Measurements from ENCODE around the gene GALNT9. TPM values are rescaled to one million over a fixed set of nuclear protein-coding genes. Genes with fewer than 3 reads are reported as not detected.

GALNT9 gene
- total RNA-seq, 2 donors from 2014 or later, result 0.34 TPM; not detected in 1

DNA sequence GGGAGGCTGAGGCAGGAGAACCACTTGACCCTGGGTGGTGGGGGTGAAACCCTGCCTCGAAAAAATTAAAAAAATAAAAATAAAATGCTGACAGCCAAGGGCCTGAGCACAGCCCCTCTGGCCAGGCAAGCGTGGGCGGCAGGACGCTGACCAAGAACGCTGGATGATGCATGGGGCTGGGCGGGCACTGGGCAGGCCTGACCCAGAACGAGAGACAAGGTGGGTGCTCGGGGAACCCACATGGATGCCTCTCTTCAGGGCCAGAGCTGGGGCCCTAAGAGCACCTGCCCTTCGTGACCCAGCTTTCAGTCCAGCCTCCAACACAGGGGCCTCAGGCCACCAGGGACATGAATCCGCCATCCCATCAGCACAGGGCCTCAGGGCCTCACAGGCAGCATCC lies 11.3 kb downstream of the GALNT9 start:
- H3K9me3 Mint-ChIP-seq, result peaks cover 4% of the 10 kb centered on the region
- no peak for ATAC-seq (replicated peaks)
- no peaks in the 10 kb centered on the region for H3K4me1 Mint-ChIP-seq
- no peak overlapping the region for H3K4me3 Mint-ChIP-seq
- peaks cover 13% of the 10 kb centered on the region for H3K27me3 Mint-ChIP-seq
- H3K36me3 Mint-ChIP-seq (ENCODE audit: low read depth), result no peaks in the 10 kb centered on the region
- no peak overlapping the region for H3K27ac Mint-ChIP-seq

DNA sequence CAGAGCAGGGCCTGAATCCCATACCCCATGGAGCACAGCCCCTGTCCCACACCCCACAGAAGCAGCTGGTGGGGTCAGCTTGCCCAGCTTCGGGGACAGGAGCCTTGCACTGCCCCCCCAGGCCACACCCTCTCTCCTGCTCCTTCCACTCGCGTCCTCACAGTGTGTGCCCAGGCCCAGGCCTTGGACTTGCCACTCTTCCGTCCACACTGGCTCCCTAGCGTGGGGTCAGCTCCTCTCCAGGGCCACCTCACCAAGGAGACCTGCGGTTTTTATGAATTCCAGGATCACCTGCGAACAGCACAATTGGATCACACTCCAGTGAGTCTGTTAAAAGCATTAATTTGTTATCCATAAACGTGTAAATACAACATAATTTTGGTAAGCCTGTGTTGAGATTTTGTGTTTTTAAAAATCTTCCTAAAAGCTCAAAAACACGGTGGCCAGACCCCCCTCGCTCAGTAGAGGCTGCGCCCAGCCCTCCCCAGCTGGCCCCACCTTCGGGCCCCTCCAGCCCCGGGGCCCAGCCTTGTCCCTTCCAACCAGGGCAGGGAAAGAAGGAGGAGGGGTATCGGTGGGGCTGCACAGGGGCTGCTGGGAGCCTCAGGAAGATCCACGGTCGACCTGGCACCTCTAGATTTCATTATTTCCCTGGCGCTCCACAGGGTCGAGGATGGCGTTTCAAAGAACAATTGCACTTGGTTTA lies 12.0 kb downstream of the GALNT9 start:
- peaks cover 13% of the 10 kb centered on the region for H3K27me3 Mint-ChIP-seq
- H3K27ac Mint-ChIP-seq, result no peak overlapping the region
- H3K4me3 Mint-ChIP-seq, result no peak overlapping the region
- ATAC-seq (replicated peaks), result no peak
- H3K36me3 Mint-ChIP-seq (ENCODE audit: low read depth), result no peaks in the 10 kb centered on the region
- no peaks in the 10 kb centered on the region for H3K4me1 Mint-ChIP-seq
- H3K9me3 Mint-ChIP-seq, result peaks cover 4% of the 10 kb centered on the region

DNA sequence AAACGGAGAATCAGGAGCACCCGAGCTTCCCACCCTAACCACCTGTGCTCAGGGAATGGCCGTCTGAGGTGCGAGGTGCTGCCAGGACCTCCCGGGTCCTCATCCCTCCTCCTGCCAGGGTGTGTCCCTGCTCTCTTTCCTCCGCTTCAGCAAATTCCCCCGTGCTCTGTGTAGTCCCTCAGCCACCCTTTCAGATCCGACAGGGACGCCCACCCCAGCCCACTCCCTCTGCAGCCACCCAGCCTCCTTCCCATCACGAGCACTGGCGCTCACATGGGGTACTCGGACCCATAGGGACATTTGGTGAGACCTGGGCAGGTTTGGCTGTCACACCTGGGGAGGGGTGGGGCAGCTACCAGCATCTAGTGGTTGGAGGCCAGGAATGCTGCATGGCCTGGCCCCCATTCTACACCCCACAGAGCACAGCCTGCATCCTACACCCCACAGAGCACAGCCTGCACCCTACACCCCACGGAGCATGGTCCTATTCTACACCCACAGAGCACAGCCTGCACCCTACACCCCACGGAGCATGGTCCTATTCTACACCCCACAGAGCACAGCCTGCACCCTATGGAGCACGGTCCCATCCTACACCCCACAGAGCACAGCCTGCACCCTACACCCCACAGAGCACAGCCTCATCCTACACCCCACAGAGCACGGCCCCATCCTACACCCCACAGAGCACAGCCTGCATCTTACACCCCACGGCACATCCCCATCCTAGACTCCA lies 12.7 kb downstream of the GALNT9 start:
- H3K9me3 Mint-ChIP-seq, result peaks cover 9% of the 10 kb centered on the region
- H3K27me3 Mint-ChIP-seq, result peaks cover 13% of the 10 kb centered on the region
- no peaks in the 10 kb centered on the region for H3K36me3 Mint-ChIP-seq (ENCODE audit: low read depth)
- H3K4me1 Mint-ChIP-seq, result no peaks in the 10 kb centered on the region
- no peak for ATAC-seq (replicated peaks)
- no peak overlapping the region for H3K27ac Mint-ChIP-seq
- no peak overlapping the region for H3K4me3 Mint-ChIP-seq

DNA sequence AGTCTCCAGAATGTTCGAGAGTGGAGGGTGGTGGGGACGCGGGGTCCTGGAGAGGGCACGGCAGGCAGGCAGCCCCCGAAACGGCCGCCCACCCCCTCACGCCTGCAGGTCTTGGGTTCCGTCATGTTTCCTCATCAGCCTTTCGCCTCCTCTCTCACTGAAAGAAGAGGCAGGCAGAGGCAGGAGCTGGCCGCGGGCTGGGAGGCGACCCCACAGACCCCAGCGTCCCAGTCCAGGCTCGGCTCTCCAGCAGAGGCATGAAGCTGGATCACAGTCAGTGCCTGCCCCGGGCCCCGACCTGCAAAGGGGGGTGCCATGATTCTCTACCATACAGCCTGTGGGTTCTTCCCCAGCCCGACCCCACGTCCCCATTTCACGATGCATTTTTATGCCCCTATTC lies 13.4 kb downstream of the GALNT9 start:
- Mint-ChIP-seq H3K4me3 (no peak overlapping the region), H3K9me3 (peaks cover 16% of the 10 kb centered on the region), H3K27me3 (peaks cover 13% of the 10 kb centered on the region), H3K27ac (no peak overlapping the region), H3K4me1 (no peaks in the 10 kb centered on the region), H3K36me3 (ENCODE audit: low read depth) (no peaks in the 10 kb centered on the region)
- ATAC-seq (replicated peaks), result no peak

DNA sequence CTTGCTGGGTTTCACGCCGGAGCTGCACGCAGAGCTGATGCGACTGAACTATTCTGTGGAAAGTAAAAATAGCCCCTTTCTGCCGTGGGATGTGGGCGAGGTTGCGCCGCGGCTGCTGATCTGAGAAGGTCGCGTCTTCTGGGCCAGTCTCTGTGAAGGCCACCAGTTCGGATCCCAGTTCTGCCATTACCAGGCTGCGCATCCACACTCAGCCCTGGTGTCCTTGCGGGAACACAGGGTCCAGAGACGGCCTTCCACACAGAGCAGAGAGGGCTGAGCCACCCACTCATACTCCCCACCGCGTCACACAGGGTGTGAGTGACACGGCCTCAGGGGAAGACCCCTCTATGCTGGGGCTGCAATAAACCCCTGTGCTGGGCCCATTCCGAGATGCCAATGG lies 13.9 kb downstream of the GALNT9 start:
- H3K9me3 Mint-ChIP-seq, result peaks cover 19% of the 10 kb centered on the region
- H3K27me3 Mint-ChIP-seq, result peaks cover 13% of the 10 kb centered on the region

DNA sequence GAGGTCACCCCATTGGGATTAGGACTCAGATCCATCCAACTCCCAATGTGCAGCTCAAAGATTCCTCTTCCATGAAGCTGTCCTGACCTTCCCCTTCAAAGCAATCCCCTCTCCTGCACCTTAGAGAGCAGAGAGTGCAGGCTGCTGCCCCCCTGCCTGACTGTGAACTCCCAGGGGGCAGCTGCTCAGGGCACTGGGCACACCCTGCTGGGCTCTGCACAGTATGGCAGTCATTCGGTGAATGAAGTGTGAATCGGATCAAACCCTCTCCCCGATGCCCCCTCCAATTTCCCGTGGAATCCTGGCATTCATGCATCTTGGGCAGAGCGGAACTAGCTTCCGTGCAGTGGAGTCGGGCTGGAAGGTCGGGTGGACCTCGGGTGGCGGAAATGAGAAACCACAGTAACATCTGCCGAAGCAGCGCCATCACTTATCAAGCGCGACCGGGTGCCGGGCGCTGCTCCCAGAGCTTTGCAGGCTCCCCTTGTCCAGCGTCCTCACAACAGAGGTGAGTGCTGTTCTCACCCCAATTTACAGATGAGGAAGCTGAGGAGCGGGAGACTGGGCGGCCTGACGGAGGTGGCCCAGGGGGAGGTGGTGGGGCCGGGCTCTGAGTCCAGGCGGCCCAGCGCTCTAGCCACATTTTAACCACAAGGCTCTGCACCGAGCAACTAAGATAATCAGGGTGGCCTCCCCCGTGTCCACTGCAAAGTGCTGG lies 14.7 kb downstream of the GALNT9 start:
- no peaks in the 10 kb centered on the region for H3K4me1 Mint-ChIP-seq
- peaks cover 19% of the 10 kb centered on the region for H3K9me3 Mint-ChIP-seq
- ATAC-seq (replicated peaks), result no peak
- no peak overlapping the region for H3K4me3 Mint-ChIP-seq
- no peak overlapping the region for H3K27ac Mint-ChIP-seq
- H3K27me3 Mint-ChIP-seq, result peaks cover 13% of the 10 kb centered on the region
- H3K36me3 Mint-ChIP-seq (ENCODE audit: low read depth), result no peaks in the 10 kb centered on the region

More for the DNA sequence above, 13.9 kb downstream of the GALNT9 start:
- Mint-ChIP-seq H3K4me1 (no peaks in the 10 kb centered on the region), H3K27ac (no peak overlapping the region), H3K36me3 (ENCODE audit: low read depth) (no peaks in the 10 kb centered on the region), H3K4me3 (no peak overlapping the region)
- no peak for ATAC-seq (replicated peaks)

DNA sequence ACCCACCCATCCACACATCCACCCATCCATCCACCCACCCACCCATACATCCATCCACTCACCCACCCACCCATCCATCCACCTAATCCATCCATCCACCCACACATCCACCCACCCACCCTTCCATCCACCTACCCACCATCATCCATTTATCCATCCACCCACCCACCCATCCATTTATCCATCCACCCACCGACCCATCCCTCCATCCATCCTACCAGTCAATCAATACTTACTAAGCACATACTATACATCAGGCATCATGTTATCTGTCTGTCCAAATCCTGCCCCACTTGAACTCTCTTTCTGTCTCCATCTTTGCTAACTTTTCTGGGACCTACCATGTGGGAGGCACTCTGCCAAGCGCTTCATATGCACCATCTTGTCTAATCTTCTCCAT lies 15.4 kb downstream of the GALNT9 start:
- no peaks in the 10 kb centered on the region for H3K4me1 Mint-ChIP-seq
- peaks cover 13% of the 10 kb centered on the region for H3K27me3 Mint-ChIP-seq
- no peak overlapping the region for H3K4me3 Mint-ChIP-seq
- no peak overlapping the region for H3K27ac Mint-ChIP-seq
- H3K36me3 Mint-ChIP-seq (ENCODE audit: low read depth), result no peaks in the 10 kb centered on the region
- H3K9me3 Mint-ChIP-seq, result peaks cover 19% of the 10 kb centered on the region
- ATAC-seq (replicated peaks), result no peak

DNA sequence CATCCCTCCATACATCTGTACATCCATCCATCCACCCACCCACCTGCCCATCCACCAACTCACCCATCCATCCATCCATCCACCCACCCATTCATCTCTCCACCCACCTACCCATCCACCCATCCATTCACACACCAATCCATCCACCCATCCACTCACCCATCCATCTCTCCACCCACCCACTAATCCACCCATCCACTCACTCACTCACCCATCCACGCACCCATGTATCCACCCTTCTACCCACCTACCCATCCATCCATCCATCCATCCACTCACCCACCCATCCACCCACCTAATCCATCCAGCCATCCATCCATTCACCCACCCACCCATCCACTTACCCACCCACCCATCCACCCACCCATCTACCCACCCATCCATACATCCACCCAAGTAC lies 16.2 kb downstream of the GALNT9 start:
- ATAC-seq (replicated peaks), result no peak
- Mint-ChIP-seq H3K4me1 (no peaks in the 10 kb centered on the region), H3K27ac (no peak overlapping the region), H3K4me3 (no peak overlapping the region), H3K27me3 (peaks cover 13% of the 10 kb centered on the region), H3K9me3 (peaks cover 19% of the 10 kb centered on the region), H3K36me3 (ENCODE audit: low read depth) (no peaks in the 10 kb centered on the region)

DNA sequence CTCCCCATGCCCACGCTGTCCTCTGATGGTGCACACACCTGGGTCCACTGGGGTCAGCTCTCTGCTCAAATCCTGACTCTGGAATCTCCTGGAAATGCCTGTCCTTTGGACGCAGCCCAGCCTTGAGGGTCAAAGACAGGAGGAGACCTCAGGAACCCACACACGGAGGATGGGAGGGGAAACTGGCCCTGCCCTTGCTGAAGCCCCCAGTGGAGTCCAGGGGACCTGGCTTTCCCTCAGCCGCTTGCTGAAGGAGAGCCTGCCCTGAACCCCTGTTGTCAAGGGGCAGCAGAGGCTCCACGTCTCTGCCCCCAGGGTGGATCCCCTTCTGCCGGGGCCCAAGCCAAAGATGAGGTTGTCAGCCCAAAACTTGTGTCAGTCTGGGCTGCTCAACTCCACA lies 16.9 kb downstream of the GALNT9 start:
- Mint-ChIP-seq H3K27ac (no peak overlapping the region), H3K27me3 (peaks cover 16% of the 10 kb centered on the region), H3K9me3 (peaks cover 19% of the 10 kb centered on the region), H3K4me1 (no peaks in the 10 kb centered on the region), H3K4me3 (no peak overlapping the region), H3K36me3 (ENCODE audit: low read depth) (no peaks in the 10 kb centered on the region)
- no peak for ATAC-seq (replicated peaks)

DNA sequence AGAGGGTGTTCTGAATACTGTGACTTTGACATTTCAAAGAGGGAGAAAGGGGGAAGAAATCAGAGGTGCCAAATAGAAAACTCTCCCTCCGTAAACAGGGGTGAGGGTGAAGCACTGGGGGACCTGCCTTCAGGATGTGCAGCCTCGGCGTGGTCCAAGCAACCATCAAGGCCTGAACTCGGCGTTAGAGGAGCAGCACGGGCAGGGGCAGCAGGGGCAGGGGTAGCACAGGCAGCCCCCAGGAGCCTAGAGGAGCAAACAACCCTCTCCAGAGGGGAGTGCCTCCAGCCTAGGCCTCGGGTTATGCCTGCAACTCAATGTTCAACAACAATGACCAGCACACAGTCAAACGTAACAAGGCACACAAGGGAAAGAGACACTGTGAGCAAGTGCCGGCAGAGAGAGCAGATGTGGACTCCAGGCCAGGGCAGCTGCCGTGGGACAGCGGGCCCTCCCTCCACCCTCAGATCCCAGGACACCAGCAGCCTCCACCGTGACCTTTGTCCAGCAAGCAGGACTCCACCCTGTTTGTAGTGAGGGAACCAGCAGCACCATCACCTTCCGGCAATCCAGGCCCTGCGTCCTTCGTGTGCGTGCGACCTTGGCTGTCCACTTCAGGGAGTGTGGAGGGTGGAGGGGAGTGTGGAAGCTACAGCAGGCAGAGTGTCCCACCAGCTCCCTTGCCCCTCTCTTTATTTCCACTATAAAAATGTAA lies 18.0 kb downstream of the GALNT9 start:
- Mint-ChIP-seq H3K4me1 (no peaks in the 10 kb centered on the region), H3K36me3 (ENCODE audit: low read depth) (no peaks in the 10 kb centered on the region), H3K27me3 (peaks cover 6% of the 10 kb centered on the region), H3K27ac (no peak overlapping the region), H3K4me3 (no peak overlapping the region), H3K9me3 (peaks cover 19% of the 10 kb centered on the region)
- no peak for ATAC-seq (replicated peaks)

DNA sequence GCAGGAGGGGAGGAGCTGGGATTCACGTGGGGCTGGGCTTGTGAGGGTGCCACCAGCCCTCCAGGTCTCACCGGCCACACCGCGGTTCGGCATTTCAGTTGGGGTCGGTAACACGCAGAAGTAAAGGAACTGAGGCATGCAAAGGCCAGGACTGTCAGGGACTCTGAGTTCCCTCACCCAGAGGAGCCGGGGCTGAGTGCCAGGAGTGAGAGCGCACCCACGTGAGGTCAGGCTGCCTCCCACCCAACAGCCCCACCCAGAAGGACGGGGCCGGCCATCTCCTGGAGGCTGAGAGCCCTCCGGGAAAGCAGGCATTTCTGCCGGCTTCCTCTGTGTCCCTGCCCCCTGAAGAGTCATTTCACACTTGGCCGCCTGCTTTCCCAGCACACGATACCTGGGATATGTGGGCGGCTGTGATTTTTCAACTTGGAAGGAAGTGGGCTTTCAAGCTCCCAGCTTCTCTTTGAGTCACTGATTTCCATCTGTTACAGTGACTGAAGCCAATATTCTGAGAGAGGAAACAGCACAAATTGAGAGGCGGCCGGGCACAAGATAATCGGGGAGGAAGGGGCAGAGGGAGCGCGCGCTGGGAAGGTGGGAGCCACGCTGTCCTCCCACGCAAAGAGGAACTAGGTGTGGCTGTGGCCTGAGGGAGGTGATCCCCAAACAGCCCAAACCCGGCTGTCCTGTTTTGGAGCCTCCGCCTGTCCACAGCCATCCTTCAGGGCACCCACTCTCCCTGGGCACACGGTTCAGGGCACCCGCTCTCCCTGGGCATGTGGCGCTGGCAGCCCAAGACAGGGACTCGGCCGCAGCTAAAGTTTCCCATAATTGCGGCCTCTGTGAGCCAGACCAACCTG lies 19.0 kb downstream of the GALNT9 start:
- H3K4me3 Mint-ChIP-seq, result no peak overlapping the region
- ATAC-seq (replicated peaks), result no peak
- H3K9me3 Mint-ChIP-seq, result peaks cover 19% of the 10 kb centered on the region
- no peaks in the 10 kb centered on the region for H3K36me3 Mint-ChIP-seq (ENCODE audit: low read depth)
- no peak overlapping the region for H3K27ac Mint-ChIP-seq
- H3K4me1 Mint-ChIP-seq, result no peaks in the 10 kb centered on the region
- peaks cover 6% of the 10 kb centered on the region for H3K27me3 Mint-ChIP-seq

DNA sequence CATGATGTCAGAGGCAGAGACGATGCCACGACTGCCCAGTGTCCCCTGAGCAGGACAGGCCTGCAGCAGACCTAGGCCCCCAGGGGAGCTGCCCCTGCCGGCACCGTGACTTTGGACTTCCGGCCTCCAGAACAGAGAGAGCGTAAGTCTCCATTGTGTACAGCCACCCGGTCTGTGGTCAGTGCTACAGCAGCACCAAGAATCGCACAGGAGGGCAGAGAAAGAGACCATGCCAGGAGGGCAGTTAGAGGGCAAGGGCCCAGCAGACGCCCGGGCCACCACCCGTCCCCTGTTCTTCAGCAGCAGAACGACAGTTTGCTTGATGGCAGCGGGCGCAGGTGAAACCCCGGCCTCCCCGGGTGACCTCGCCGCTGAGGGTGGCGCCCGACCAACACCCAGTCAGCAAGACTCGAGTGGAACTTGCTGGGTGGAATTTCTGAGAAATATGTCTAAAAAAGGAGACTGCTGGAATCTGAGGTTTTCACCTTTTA lies 19.7 kb downstream of the GALNT9 start:
- Mint-ChIP-seq H3K9me3 (peaks cover 19% of the 10 kb centered on the region), H3K4me3 (no peak overlapping the region), H3K27me3 (peaks cover 6% of the 10 kb centered on the region), H3K27ac (no peak overlapping the region), H3K36me3 (ENCODE audit: low read depth) (no peaks in the 10 kb centered on the region), H3K4me1 (no peaks in the 10 kb centered on the region)
- ATAC-seq (replicated peaks), result no peak

DNA sequence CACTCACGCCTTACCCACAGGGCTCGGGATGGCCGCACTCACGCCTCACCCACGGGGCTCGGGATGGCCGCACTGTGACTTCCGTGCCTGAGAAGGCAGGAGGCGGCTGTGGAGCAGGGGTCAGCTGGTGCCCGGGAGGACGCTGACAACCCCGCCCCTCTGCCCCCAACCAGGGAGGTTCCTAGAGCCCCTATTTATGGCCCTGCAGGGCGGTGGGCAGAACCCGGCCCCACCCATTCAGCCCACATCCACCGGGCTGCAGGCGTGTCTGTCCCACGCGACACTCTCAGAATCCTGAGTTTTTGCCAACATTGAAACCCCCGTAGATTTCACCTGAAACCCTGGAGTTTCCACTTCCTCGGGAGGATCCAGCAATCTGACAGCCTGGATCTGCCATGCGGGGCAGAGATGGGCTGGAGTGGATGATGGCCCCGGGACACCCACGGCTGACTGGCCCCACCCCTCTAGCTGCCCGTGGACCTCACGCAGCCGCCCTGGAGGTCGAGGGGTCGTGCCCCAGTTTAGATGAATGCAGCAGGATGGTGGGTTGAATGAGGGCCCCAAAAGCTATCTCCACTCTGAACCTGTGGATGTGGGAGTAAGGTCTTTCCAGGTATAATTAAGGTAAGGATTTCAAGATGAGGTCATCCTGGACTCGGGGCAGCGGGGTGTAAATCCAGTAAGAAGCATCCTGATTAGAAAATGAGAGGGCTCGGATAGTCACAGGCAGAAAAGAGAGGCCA lies 20.4 kb downstream of the GALNT9 start:
- peaks cover 15% of the 10 kb centered on the region for H3K9me3 Mint-ChIP-seq
- H3K27ac Mint-ChIP-seq, result no peak overlapping the region

More for the DNA sequence above, 20.4 kb downstream of the GALNT9 start:
- Mint-ChIP-seq H3K27me3 (peaks cover 6% of the 10 kb centered on the region), H3K4me3 (no peak overlapping the region), H3K36me3 (ENCODE audit: low read depth) (no peaks in the 10 kb centered on the region), H3K4me1 (no peaks in the 10 kb centered on the region)
- no peak for ATAC-seq (replicated peaks)

Measured in activated T-helper 17 cell treated with anti-CD3 and anti-CD28 coated beads, Interleukin-2, amount 50 U/mL, for 72 hours (primary cell).